Measurements from ENCODE around the gene GTF2IRD1. TPM values are rescaled to one million over a fixed set of nuclear protein-coding genes. Genes with fewer than 3 reads are reported as not detected.
"Not testable (repeated sequence)": the region's sequence is repeated elsewhere in the genome, so short reads cannot be mapped to it uniquely, and the experiment has no call there.

The GTF2IRD1 gene
- polyA plus RNA-seq, 3 donors = not detected

GRCh38 chr7:74412056-74412455 is 41.6 kb upstream of the GTF2IRD1 start:
- peaks cover 0 to 8% (median 3%) of the 10 kb centered on the region in 3 donors for H3K27me3 Mint-ChIP-seq (ENCODE audit: low read depth in 3 of 3)
- Histone ChIP-seq H3K79me2 (ENCODE audit: insufficient read depth, low read length) (no peaks in the 10 kb centered on the region), H3K9ac (ENCODE audit: insufficient read depth, low read length, poor library complexity, severe bottlenecking) (no peak overlapping the region), H3K27ac (ENCODE audit: low read depth in 1 of 2, low read length in 2 of 2) (no peak overlapping the region), H3K36me3 (replicated peaks in 1 of 2; ENCODE audit: control insufficient read depth in 1 of 2, insufficient read depth in 2 of 2, low read length in 2 of 2) (no peaks in the 10 kb centered on the region), H3K4me2 (replicated peaks; ENCODE audit: extremely low read depth, low read length, poor library complexity, severe bottlenecking) (no peak overlapping the region), H3K27me3 (ENCODE audit: control insufficient read depth in 2 of 2, insufficient read depth in 2 of 2, low read length in 2 of 2) (no peaks in the 10 kb centered on the region), H2AFZ (ENCODE audit: insufficient read depth, low read depth, low read length, poor library complexity, severe bottlenecking) (no peak overlapping the region), H3K4me3 (replicated peaks in 1 of 3; ENCODE audit: low read depth in 2 of 3, low read length in 3 of 3) (no peak overlapping the region), H4K20me1 (ENCODE audit: insufficient read depth, low read length) (no peaks in the 10 kb centered on the region), H3K4me1 (ENCODE audit: control insufficient read depth in 1 of 2, insufficient read depth in 2 of 2, low read length in 2 of 2) (no peaks in the 10 kb centered on the region), H3K9me3 (replicated peaks in 1 of 2; ENCODE audit: control insufficient read depth in 1 of 2, insufficient read depth in 1 of 2, low read length in 2 of 2) (no peaks in the 10 kb centered on the region)
- H3K27ac Mint-ChIP-seq = peak overlapping the region in 1 of 7 donors; percentile 30
- intact Hi-C loops (cut with micrococcal nuclease) = loop anchor here in 1 of 2 donors (10.0 kb wide), 2 partner anchors 263 to 633 kb away; no protein-coding TSS in a partner anchor
- no peak for DNase-seq
- H3K4me1 Mint-ChIP-seq = no peaks in the 10 kb centered on the region
- no peak for TF ChIP-seq CTCF (IDR thresholded peaks at IDR 0.05)
- no peaks in the 10 kb centered on the region for H3K36me3 Mint-ChIP-seq
- no peaks in the 10 kb centered on the region for H3K9me3 Mint-ChIP-seq
- H3K4me3 Mint-ChIP-seq = no peak overlapping the region
- no CpG with 5 or more reads among the region's 4 CpGs for WGBS (ENCODE audit: insufficient coverage)

- Histone ChIP-seq H3K27me3 (ENCODE audit: control insufficient read depth in 2 of 2, insufficient read depth in 2 of 2, low read length in 2 of 2) (no peaks in the 10 kb centered on the region), H3K79me2 (ENCODE audit: insufficient read depth, low read length) (no peaks in the 10 kb centered on the region), H3K4me1 (ENCODE audit: control insufficient read depth in 1 of 2, insufficient read depth in 2 of 2, low read length in 2 of 2) (no peaks in the 10 kb centered on the region), H3K4me3 (replicated peaks in 1 of 3; ENCODE audit: low read depth in 2 of 3, low read length in 3 of 3) (no peak overlapping the region), H3K36me3 (replicated peaks in 1 of 2; ENCODE audit: control insufficient read depth in 1 of 2, insufficient read depth in 2 of 2, low read length in 2 of 2) (no peaks in the 10 kb centered on the region), H3K9ac (ENCODE audit: insufficient read depth, low read length, poor library complexity, severe bottlenecking) (no peak overlapping the region), H3K9me3 (replicated peaks in 1 of 2; ENCODE audit: control insufficient read depth in 1 of 2, insufficient read depth in 1 of 2, low read length in 2 of 2) (no peaks in the 10 kb centered on the region), H2AFZ (ENCODE audit: insufficient read depth, low read depth, low read length, poor library complexity, severe bottlenecking) (no peak overlapping the region), H3K27ac (ENCODE audit: low read depth in 1 of 2, low read length in 2 of 2) (no peak overlapping the region), H3K4me2 (replicated peaks; ENCODE audit: extremely low read depth, low read length, poor library complexity, severe bottlenecking) (no peak overlapping the region), H4K20me1 (ENCODE audit: insufficient read depth, low read length) (no peaks in the 10 kb centered on the region)
- intact Hi-C loops (cut with micrococcal nuclease) = loop anchor here in 1 of 2 donors (10.0 kb wide), 2 partner anchors 262 to 632 kb away; no protein-coding TSS in a partner anchor
- H3K4me3 Mint-ChIP-seq = no peak overlapping the region
- H3K9me3 Mint-ChIP-seq = no peaks in the 10 kb centered on the region
- WGBS (ENCODE audit: insufficient coverage) = 100% methylated on average over 1 of the region's 3 CpGs
- H3K27ac Mint-ChIP-seq = no peak overlapping the region
- peaks cover 2% of the 10 kb centered on the region for H3K4me1 Mint-ChIP-seq
- DNase-seq = no peak
- H3K27me3 Mint-ChIP-seq (ENCODE audit: low read depth in 3 of 3) = peaks cover 0 to 8% (median 3%) of the 10 kb centered on the region in 3 donors
- H3K36me3 Mint-ChIP-seq = no peaks in the 10 kb centered on the region
- TF ChIP-seq CTCF (IDR thresholded peaks at IDR 0.05) = no peak
Measured at GRCh38 chr7:74412603-74413002, 41.1 kb upstream of the GTF2IRD1 start.

- not testable (repeated sequence) for H3K4me3 Mint-ChIP-seq; H3K4me1 Mint-ChIP-seq; H3K9ac ChIP-seq (ENCODE audit: insufficient read depth, low read length, poor library complexity, severe bottlenecking); H3K9me3 ChIP-seq (replicated peaks in 1 of 2; ENCODE audit: control insufficient read depth in 1 of 2, insufficient read depth in 1 of 2, low read length in 2 of 2); H3K4me3 ChIP-seq (replicated peaks in 1 of 3; ENCODE audit: low read depth in 2 of 3, low read length in 3 of 3); H3K36me3 Mint-ChIP-seq; H3K27me3 Mint-ChIP-seq (ENCODE audit: low read depth in 3 of 3); H3K9me3 Mint-ChIP-seq; H2AFZ ChIP-seq (ENCODE audit: insufficient read depth, low read depth, low read length, poor library complexity, severe bottlenecking); H3K79me2 ChIP-seq (ENCODE audit: insufficient read depth, low read length); H3K36me3 ChIP-seq (replicated peaks in 1 of 2; ENCODE audit: control insufficient read depth in 1 of 2, insufficient read depth in 2 of 2, low read length in 2 of 2); H3K27ac Mint-ChIP-seq; H4K20me1 ChIP-seq (ENCODE audit: insufficient read depth, low read length); DNase-seq; H3K4me1 ChIP-seq (ENCODE audit: control insufficient read depth in 1 of 2, insufficient read depth in 2 of 2, low read length in 2 of 2); H3K4me2 ChIP-seq (replicated peaks; ENCODE audit: extremely low read depth, low read length, poor library complexity, severe bottlenecking); H3K27me3 ChIP-seq (ENCODE audit: control insufficient read depth in 2 of 2, insufficient read depth in 2 of 2, low read length in 2 of 2); H3K27ac ChIP-seq (ENCODE audit: low read depth in 1 of 2, low read length in 2 of 2)
- intact Hi-C loops (cut with micrococcal nuclease) = loop anchor here in 1 of 2 donors (10.0 kb wide), 2 partner anchors 260 to 630 kb away; no protein-coding TSS in a partner anchor
- 96% methylated on average over 4 of the region's 7 CpGs for WGBS (ENCODE audit: insufficient coverage)
Measured at GRCh38 chr7:74414595-74415333, 38.9 kb upstream of the GTF2IRD1 start.

Measured in CD14-positive monocyte (primary cell).